Vagina (tissue), 2 donors: Measurements from ENCODE around the gene CD180. TPM values are rescaled to one million over a fixed set of nuclear protein-coding genes. Genes with fewer than 3 reads are reported as not detected.

ENCODE experiments used
- DNase-seq, 2 donors: peaks; one replicate each; pipeline ENCODE4 v3.0.0-alpha.2; 2017; ENCODE audit errors: extremely low spot score in 2 of 2
- H3K27ac ChIP-seq: fragments of 200-600 bp; sonication (generic); one replicate; pipeline ENCODE4 v1.5.1; 2019
- H3K27me3 ChIP-seq: fragments of 200-600 bp; sonication (generic); one replicate; pipeline ENCODE4 v1.5.1; 2019
- H3K36me3 ChIP-seq, 2 donors: fragments of 200-600 bp; sonication (generic); one replicate each; pipeline ENCODE4 v1.5.1; 2017 to 2019
- H3K4me1 ChIP-seq: fragments of 200-600 bp; sonication (generic); one replicate; pipeline ENCODE4 v1.5.1; 2019
- H3K4me3 ChIP-seq, 2 donors: fragments of 200-600 bp; sonication (generic); 1 replicate in 1 of 2; 2 replicates in 1 of 2; pipeline ENCODE4 v1.5.1; 2016 to 2019
- H3K9me3 ChIP-seq: fragments of 200-600 bp; sonication (generic); one replicate; pipeline ENCODE4 v1.5.1; 2019
- POLR2A ChIP-seq, 2 donors: fragments of 450-650 bp; IDR thresholded peaks; one replicate each; pipeline ENCODE4 v1.6.1; 2017; ENCODE audit warnings: antibody characterized with exemption in 2 of 2, mild to moderate bottlenecking in 2 of 2, moderate library complexity in 2 of 2
- POLR2AphosphoS5 ChIP-seq, 2 donors: sonication (generic); formaldehyde crosslinking; IDR thresholded peaks; one replicate each; pipeline ENCODE4 v1.9.0; 2017; ENCODE audit warnings: antibody characterized with exemption in 2 of 2, mild to moderate bottlenecking in 2 of 2, low read depth in 1 of 2; ENCODE audit not compliant: insufficient read depth in 1 of 2
- intact Hi-C: fragments of 100-400 bp; cut with DNase I; formaldehyde crosslinking; loops from one replicate; pipeline ENCODE4 v1.15.1; 2023
- total RNA-seq: library from RNA; depleted of rRNA; stranded (reverse); fragments of >200 nt; gene quantifications from one replicate; pipeline ENCODE4 v1.2.3, GENCODE V29; 2016
- TF ChIP-seq, protein P1 (sequence below), 3 experiments: fragments of 450-650 bp in 2 of 3; fragments of 200-600 bp in 1 of 3; sonication (generic) in 1 of 3; IDR thresholded peaks; one replicate each; pipeline ENCODE4 v1.5.1; 2017 to 2019; ENCODE audit warnings: antibody characterized with exemption in 3 of 3, mild to moderate bottlenecking in 2 of 3, moderate library complexity in 2 of 3

CD180 gene
- total RNA-seq, 1 donor from 2014 or later: 2.0 TPM

DNA sequence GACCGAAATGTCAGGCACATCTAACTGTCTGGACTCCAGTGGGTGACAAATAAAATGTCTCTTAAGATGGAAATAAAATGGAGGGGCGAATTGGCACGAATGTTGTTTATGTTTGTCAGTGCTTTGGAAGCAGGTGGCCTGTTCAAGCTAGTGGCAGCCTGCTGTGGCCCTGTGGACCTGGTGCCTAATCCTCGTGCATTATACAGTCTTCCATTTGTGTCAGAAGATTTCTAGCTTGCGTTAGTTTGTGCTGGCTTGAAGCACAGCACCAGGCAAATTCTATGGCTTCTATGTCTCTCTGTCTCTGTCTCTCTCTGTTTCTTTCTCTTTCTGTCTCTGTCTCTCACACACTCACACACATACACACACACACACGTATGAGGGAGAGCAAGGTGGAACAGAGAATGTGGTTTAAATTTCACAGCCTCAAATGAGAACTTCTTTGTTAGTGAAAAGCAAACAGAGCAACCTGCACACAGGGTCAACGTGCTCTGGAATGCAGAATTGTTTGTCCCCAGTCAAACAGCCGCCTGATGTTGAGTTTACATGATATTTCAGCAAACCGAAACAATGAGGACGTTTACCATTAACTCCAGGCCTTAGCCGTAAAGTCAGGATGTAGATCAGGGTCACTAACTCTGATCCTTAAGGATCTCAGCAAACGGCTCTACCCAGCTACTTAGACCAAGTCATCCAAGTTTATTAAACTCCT is 39.0 kb upstream of the CD180 start:
- intact Hi-C loops: no loop called here
- TF ChIP-seq POLR2A (IDR thresholded peaks at IDR 0.05) (no peak), POLR2AphosphoS5 (IDR thresholded peaks at IDR 0.05; ENCODE audit: insufficient read depth in 1 of 2, low read depth in 1 of 2) (no peak)
- TF ChIP-seq, protein P1, sequence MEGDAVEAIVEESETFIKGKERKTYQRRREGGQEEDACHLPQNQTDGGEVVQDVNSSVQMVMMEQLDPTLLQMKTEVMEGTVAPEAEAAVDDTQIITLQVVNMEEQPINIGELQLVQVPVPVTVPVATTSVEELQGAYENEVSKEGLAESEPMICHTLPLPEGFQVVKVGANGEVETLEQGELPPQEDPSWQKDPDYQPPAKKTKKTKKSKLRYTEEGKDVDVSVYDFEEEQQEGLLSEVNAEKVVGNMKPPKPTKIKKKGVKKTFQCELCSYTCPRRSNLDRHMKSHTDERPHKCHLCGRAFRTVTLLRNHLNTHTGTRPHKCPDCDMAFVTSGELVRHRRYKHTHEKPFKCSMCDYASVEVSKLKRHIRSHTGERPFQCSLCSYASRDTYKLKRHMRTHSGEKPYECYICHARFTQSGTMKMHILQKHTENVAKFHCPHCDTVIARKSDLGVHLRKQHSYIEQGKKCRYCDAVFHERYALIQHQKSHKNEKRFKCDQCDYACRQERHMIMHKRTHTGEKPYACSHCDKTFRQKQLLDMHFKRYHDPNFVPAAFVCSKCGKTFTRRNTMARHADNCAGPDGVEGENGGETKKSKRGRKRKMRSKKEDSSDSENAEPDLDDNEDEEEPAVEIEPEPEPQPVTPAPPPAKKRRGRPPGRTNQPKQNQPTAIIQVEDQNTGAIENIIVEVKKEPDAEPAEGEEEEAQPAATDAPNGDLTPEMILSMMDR (IDR thresholded peaks at IDR 0.05): no peak
- H3K4me1 ChIP-seq: peaks cover 50% of the 10 kb centered on the region

DNA sequence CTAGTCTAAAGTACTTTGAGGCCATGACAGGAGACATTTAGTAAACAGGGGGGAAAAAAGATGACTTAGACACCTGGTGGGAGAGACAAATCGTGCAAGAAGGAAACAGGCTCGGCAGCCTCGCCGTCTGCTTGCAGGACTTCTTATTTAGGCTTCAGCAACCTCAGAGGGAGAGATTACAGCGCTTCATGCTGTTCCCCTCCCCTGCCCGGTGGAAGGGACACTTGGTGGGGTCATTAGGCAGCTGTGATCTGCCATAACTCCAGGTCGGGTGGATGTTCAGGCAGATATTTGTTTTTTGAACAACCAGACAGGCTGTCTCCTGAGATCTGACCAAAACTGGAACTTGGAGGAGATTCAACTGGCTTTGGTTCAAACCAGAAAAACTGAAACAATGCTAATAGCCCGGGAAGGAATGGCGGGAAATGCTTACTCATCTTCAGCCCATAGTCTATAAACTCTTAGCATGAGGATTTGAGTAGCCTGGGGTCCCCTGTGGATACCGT is 38.1 kb upstream of the CD180 start:
- Histone ChIP-seq H3K4me3 (peak overlapping the region in 1 of 2 donors; percentile 17), H3K9me3 (no peaks in the 10 kb centered on the region), H3K36me3 (no peaks in the 10 kb centered on the region), H3K27ac (peak overlapping the region; percentile 77), H3K4me1 (peaks cover 49% of the 10 kb centered on the region), H3K27me3 (no peaks in the 10 kb centered on the region)
- TF ChIP-seq POLR2AphosphoS5 (IDR thresholded peaks at IDR 0.05; ENCODE audit: insufficient read depth in 1 of 2, low read depth in 1 of 2): peak in 1 of 2 donors; percentile 70
- TF ChIP-seq POLR2A (IDR thresholded peaks at IDR 0.05): no peak
- peak in 1 of 2 donors; percentile 84 for DNase-seq
- intact Hi-C loops: no loop called here

More for the DNA sequence above, 39.0 kb upstream of the CD180 start:
- no peak overlapping the region for H3K4me3 ChIP-seq
- no peaks in the 10 kb centered on the region for H3K9me3 ChIP-seq
- peak in 1 of 2 donors; percentile 69 for DNase-seq
- no peaks in the 10 kb centered on the region for H3K27me3 ChIP-seq
- peak overlapping the region; percentile 77 for H3K27ac ChIP-seq
- H3K36me3 ChIP-seq: no peaks in the 10 kb centered on the region

DNA sequence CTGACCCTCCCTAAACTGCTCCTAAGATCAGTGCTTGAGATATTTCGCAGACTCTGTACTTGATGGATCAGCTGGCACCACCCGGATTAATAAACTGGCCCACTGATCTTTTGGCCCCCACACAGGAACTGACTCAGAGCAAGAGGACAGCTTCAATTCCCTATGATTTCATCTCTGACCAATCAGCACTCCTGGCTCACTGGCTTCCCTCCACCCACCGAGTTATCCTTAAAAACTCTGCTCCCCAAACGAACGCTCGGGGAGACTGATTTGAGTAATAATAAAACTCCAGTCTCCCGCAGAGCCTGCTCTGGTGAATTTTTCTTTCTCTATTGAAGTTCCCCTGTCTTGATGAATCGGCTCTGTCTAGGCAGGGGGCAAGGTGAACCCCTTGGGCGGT is 36.5 kb upstream of the CD180 start:
- Histone ChIP-seq H3K4me1 (peaks cover 33% of the 10 kb centered on the region), H3K9me3 (no peaks in the 10 kb centered on the region), H3K36me3 (no peaks in the 10 kb centered on the region), H3K4me3 (no peak overlapping the region), H3K27ac (peak overlapping the region; percentile 77), H3K27me3 (no peaks in the 10 kb centered on the region)
- TF ChIP-seq, protein P1 (IDR thresholded peaks at IDR 0.05): no peak
- TF ChIP-seq POLR2A (IDR thresholded peaks at IDR 0.05) (no peak), POLR2AphosphoS5 (IDR thresholded peaks at IDR 0.05; ENCODE audit: insufficient read depth in 1 of 2, low read depth in 1 of 2) (no peak)
- intact Hi-C loops: no loop called here
- DNase-seq: no peak

DNA sequence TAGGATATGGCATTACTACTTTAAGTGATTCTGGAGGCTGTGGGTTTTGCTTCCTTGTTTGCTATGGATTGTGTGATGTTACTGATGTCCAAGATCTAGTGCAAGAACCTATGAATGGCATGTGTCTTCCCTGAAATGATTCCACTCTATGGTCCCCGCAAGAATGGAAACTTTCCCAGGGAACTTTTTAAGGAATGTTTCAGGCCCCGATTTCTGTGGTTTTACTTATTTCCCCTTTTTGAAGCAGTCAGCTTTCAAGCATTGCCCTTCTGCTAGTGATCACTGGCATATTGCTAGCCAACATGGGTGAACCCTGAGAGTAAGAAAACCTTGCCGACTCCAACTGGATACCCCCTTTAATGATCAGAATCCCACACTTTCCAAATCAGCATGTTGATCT is 26.6 kb upstream of the CD180 start:
- Histone ChIP-seq H3K4me3 (no peak overlapping the region), H3K27me3 (no peaks in the 10 kb centered on the region), H3K36me3 (no peaks in the 10 kb centered on the region), H3K4me1 (no peaks in the 10 kb centered on the region), H3K27ac (no peak overlapping the region), H3K9me3 (no peaks in the 10 kb centered on the region)
- intact Hi-C loops: no loop called here
- TF ChIP-seq POLR2AphosphoS5 (IDR thresholded peaks at IDR 0.05; ENCODE audit: insufficient read depth in 1 of 2, low read depth in 1 of 2): no peak
- no peak for TF ChIP-seq POLR2A (IDR thresholded peaks at IDR 0.05)
- no peak for DNase-seq

DNA sequence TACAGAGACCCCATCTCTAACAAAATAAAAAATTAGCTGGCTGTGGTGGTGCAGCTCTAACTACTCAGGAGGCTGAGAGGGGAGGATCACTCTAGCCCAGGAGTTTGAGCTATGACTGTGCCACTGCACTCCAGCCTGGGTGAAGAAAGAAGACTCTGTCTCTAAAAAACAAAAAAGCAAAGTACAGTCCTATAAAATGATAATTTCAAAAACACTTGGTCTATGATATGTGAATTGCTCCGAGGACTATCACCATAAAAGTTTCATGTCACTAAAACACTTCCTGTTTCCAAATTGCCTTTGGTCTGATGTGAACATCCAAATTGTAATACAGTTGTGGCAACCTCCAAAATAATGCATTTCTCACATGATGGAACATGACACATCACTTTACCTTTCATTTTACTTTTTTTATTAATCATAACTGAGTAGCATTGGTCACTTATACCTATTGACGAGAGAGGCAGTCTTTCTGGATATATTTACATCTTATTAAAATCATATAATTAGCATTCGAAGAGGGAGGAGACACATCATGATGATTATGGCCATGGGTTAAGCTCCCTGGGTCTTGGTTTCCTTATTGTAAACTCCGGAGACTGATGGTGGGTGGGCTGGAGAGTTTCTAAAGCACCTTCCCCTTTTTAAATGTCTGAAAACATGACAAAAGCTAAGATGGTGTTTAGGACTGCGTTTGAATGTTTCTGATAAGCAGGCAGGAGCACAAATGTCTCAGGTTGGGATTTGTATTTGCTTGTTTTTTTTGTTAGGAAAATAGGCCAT is 25.8 kb upstream of the CD180 start:
- intact Hi-C loops: no loop called here
- no peak for DNase-seq
- TF ChIP-seq POLR2A (IDR thresholded peaks at IDR 0.05): no peak
- TF ChIP-seq, protein P1 (IDR thresholded peaks at IDR 0.05): no peak
- no peak for TF ChIP-seq POLR2AphosphoS5 (IDR thresholded peaks at IDR 0.05; ENCODE audit: insufficient read depth in 1 of 2, low read depth in 1 of 2)
- no peak overlapping the region for H3K27ac ChIP-seq
- no peaks in the 10 kb centered on the region for H3K36me3 ChIP-seq
- no peak overlapping the region for H3K4me3 ChIP-seq
- H3K4me1 ChIP-seq: no peaks in the 10 kb centered on the region
- no peaks in the 10 kb centered on the region for H3K27me3 ChIP-seq
- no peaks in the 10 kb centered on the region for H3K9me3 ChIP-seq
